IPS DF 6.9 (cell line): ENCODE measurements around the gene IGSF22.

ENCODE experiments used
- DNase-seq: peaks from one replicate; pipeline ENCODE4 v3.0.0-alpha.2; 2013; ENCODE audit warnings: low read depth, low spot score
- H3K27ac ChIP-seq: one replicate; pipeline ENCODE4 v1.5.1; 2013; ENCODE audit warnings: low read length, control low read depth
- H3K27me3 ChIP-seq: 2 replicates; pipeline ENCODE4 v1.6.1; 2013; ENCODE audit warnings: mild to moderate bottlenecking, low read length; ENCODE audit not compliant: control insufficient read depth, insufficient read depth
- H3K36me3 ChIP-seq: 2 replicates; pipeline ENCODE4 v1.6.1; 2013; ENCODE audit warnings: low read length; ENCODE audit not compliant: control insufficient read depth, insufficient read depth
- H3K4me1 ChIP-seq: 2 replicates; pipeline ENCODE4 v1.6.1; 2013; ENCODE audit warnings: low read length; ENCODE audit not compliant: control insufficient read depth, insufficient read depth
- H3K4me3 ChIP-seq: 2 replicates; pipeline ENCODE4 v1.5.1; 2013; ENCODE audit warnings: mild to moderate bottlenecking, low read length
- H3K9me3 ChIP-seq: 2 replicates; pipeline ENCODE4 v1.6.1; 2013; ENCODE audit warnings: low read length, inconsistent platforms; ENCODE audit not compliant: control insufficient read depth, insufficient read depth
- WGBS: extraction: QIAGEN DNeasy Blood & Tissue Kit; methylation state at CpG from one replicate; pipeline ENCODE4 v1.1.7; 2013; ENCODE audit warnings: mixed read lengths, missing lambda C conversion rate; ENCODE audit not compliant: insufficient read length, insufficient coverage; 5-methylcytosine and 5-hydroxymethylcytosine counted together

IGSF22 gene

GRCh38 chr11:18766015-18766414, 40.0 kb upstream of the IGSF22 start:
- DNase-seq, result no peak
- Histone ChIP-seq H3K27ac (no peak overlapping the region), H3K4me3 (no peak overlapping the region), H3K36me3 (no peaks in the 10 kb centered on the region), H3K4me1 (no peaks in the 10 kb centered on the region), H3K9me3 (no peaks in the 10 kb centered on the region), H3K27me3 (no peaks in the 10 kb centered on the region)
- no CpG with 5 or more reads among the region's 2 CpGs for WGBS

GRCh38 chr11:18765554-18765953, 39.6 kb upstream of the IGSF22 start:
- DNase-seq, result no peak
- Histone ChIP-seq H3K36me3 (no peaks in the 10 kb centered on the region), H3K4me3 (no peak overlapping the region), H3K4me1 (no peaks in the 10 kb centered on the region), H3K9me3 (no peaks in the 10 kb centered on the region), H3K27ac (no peak overlapping the region), H3K27me3 (no peaks in the 10 kb centered on the region)
- no CpG with 5 or more reads among the region's 6 CpGs for WGBS

- DNase-seq, result no peak
- WGBS, result no CpG with 5 or more reads among the region's 11 CpGs
- Histone ChIP-seq H3K36me3 (no peaks in the 10 kb centered on the region), H3K27me3 (no peaks in the 10 kb centered on the region), H3K4me1 (no peaks in the 10 kb centered on the region), H3K27ac (no peak overlapping the region), H3K4me3 (no peak overlapping the region), H3K9me3 (no peaks in the 10 kb centered on the region)
Observed at GRCh38 chr11:18761741-18762140, 35.8 kb upstream of the IGSF22 start.

GRCh38 chr11:18761144-18761543, 35.2 kb upstream of the IGSF22 start:
- no peak for DNase-seq
- no peaks in the 10 kb centered on the region for H3K9me3 ChIP-seq
- H3K36me3 ChIP-seq, result no peaks in the 10 kb centered on the region
- H3K4me3 ChIP-seq, result no peak overlapping the region
- WGBS, result no CpG with 5 or more reads among the region's 3 CpGs
- no peaks in the 10 kb centered on the region for H3K4me1 ChIP-seq
- no peak overlapping the region for H3K27ac ChIP-seq
- no peaks in the 10 kb centered on the region for H3K27me3 ChIP-seq

GRCh38 chr11:18757811-18758210, 31.8 kb upstream of the IGSF22 start:
- Histone ChIP-seq H3K27ac (no peak overlapping the region), H3K9me3 (no peaks in the 10 kb centered on the region), H3K27me3 (no peaks in the 10 kb centered on the region), H3K4me3 (no peak overlapping the region), H3K36me3 (no peaks in the 10 kb centered on the region), H3K4me1 (no peaks in the 10 kb centered on the region)
- WGBS, result no CpG with 5 or more reads among the region's 3 CpGs
- no peak for DNase-seq

- H3K9me3 ChIP-seq, result no peaks in the 10 kb centered on the region
- H3K27ac ChIP-seq, result no peak overlapping the region
- H3K4me3 ChIP-seq, result no peak overlapping the region
- DNase-seq, result no peak
- no peaks in the 10 kb centered on the region for H3K36me3 ChIP-seq
- no CpG with 5 or more reads among the region's 2 CpGs for WGBS
- no peaks in the 10 kb centered on the region for H3K4me1 ChIP-seq
- no peaks in the 10 kb centered on the region for H3K27me3 ChIP-seq
Observed at GRCh38 chr11:18756889-18757288, 30.9 kb upstream of the IGSF22 start.

- Histone ChIP-seq H3K4me3 (no peak overlapping the region), H3K27me3 (no peaks in the 10 kb centered on the region), H3K36me3 (no peaks in the 10 kb centered on the region), H3K4me1 (peaks cover 2% of the 10 kb centered on the region; the same call in 1 of the 2 replicates), H3K27ac (no peak overlapping the region), H3K9me3 (no peaks in the 10 kb centered on the region)
- DNase-seq, result no peak
- WGBS, result no CpG with 5 or more reads among the region's 5 CpGs
Observed at GRCh38 chr11:18754308-18754707, 28.3 kb upstream of the IGSF22 start.

- no CpG with 5 or more reads among the region's 3 CpGs for WGBS
- no peaks in the 10 kb centered on the region for H3K27me3 ChIP-seq
- H3K4me1 ChIP-seq, result peaks cover 2% of the 10 kb centered on the region; the same call in 1 of the 2 replicates
- H3K27ac ChIP-seq, result no peak overlapping the region
- H3K4me3 ChIP-seq, result no peak overlapping the region
- no peaks in the 10 kb centered on the region for H3K9me3 ChIP-seq
- no peak for DNase-seq
- H3K36me3 ChIP-seq, result no peaks in the 10 kb centered on the region
Observed at GRCh38 chr11:18752502-18752901, 26.5 kb upstream of the IGSF22 start.

GRCh38 chr11:18750944-18751343, 25.0 kb upstream of the IGSF22 start:
- Histone ChIP-seq H3K4me1 (peaks cover 2% of the 10 kb centered on the region; the same call in 1 of the 2 replicates), H3K4me3 (no peak overlapping the region), H3K9me3 (no peaks in the 10 kb centered on the region), H3K27ac (no peak overlapping the region), H3K36me3 (no peaks in the 10 kb centered on the region), H3K27me3 (no peaks in the 10 kb centered on the region)
- DNase-seq, result no peak
- WGBS, result no CpG with 5 or more reads among the region's 3 CpGs

GRCh38 chr11:18749681-18750319, 23.8 kb upstream of the IGSF22 start:
- no peak overlapping the region for H3K4me3 ChIP-seq
- no peak overlapping the region for H3K27ac ChIP-seq
- DNase-seq, result no peak
- WGBS, result no CpG with 5 or more reads among the region's 12 CpGs
- peaks cover 2% of the 10 kb centered on the region; the same call in 1 of the 2 replicates for H3K4me1 ChIP-seq
- H3K9me3 ChIP-seq, result no peaks in the 10 kb centered on the region
- H3K36me3 ChIP-seq, result no peaks in the 10 kb centered on the region
- no peaks in the 10 kb centered on the region for H3K27me3 ChIP-seq

GRCh38 chr11:18748766-18749365, 22.9 kb upstream of the IGSF22 start:
- H3K4me3 ChIP-seq, result no peak overlapping the region
- no peaks in the 10 kb centered on the region for H3K27me3 ChIP-seq
- peaks cover 2% of the 10 kb centered on the region; the same call in 1 of the 2 replicates for H3K4me1 ChIP-seq
- H3K36me3 ChIP-seq, result no peaks in the 10 kb centered on the region
- H3K9me3 ChIP-seq, result no peaks in the 10 kb centered on the region
- H3K27ac ChIP-seq, result no peak overlapping the region
- WGBS, result no CpG with 5 or more reads among the region's 13 CpGs
- no peak for DNase-seq
